ENCODE data around the gene VASN.

DNA sequence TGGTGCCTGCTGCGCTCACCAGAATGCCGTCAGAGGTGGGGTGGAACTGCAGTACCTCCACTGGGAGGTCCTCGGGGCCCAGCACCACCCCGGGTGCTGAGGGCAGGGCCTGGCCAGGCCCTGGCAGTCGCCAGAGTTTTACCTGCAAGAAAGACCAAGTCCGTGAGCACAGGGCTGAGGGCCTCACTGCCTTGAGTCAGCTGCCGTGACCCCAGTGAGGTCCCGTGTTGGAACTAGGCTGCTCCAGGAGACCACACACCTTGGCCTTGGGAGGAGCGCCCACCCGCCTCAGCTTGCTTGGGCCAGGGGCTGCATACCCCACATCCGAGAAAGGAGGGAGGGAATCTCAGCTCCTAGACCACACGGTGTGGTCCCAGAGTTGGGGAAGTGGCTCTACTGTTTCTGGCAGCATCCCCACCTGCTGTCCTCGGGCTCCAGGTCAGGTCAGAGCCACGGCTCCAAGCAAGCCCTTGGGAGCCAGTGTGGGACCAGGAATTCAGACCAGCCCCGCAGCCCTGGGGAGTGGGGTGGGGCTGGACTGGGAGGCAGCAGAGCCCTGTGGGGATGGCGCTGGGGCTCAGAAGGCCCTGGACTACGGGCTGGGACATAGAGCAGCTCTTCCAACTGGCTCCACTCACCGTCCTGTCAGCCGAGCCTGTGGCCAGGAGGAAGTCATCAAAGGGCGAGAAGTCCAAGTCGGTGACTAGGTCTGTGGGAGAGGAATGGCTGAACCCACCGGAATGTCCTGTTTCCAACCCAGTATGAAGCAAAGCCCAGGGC is 36.1 kb downstream of the VASN start:
- TF ChIP-seq POLR2A (IDR thresholded peaks at IDR 0.05; ENCODE audit: low read depth, low read length) (no peak), POLR2AphosphoS5 (IDR thresholded peaks at IDR 0.05; ENCODE audit: low read depth, low read length) (no peak)

Data from GM12891 (cell line).